GM12801 (cell line): ENCODE measurements around the gene FGF16.

Experiments
- TF ChIP-seq, protein P1 (sequence below): IDR thresholded peaks from one replicate; pipeline ENCODE4 v1.5.1; 2011; ENCODE audit warnings: control low read depth; ENCODE audit not compliant: insufficient read length; ENCODE audit errors: extremely low read depth

The FGF16 gene

DNA sequence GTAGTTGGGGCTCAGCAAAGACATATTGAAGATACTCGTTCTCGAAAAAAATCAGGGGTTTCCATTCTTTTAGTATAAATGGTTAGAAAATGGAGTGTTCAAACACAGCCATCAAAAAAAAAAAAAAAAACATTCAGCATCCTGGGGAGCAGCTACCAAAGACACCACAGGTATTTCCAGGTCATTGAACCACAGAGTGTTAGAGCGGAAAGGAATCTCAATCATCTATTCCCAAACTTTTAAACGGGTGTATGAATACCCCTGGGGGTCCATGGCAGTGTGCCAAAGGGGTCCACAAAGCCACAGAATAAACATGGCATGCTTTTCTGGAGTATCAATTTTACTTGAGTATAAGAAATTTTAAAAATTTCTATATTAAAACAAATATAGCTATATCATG is 6.9 kb upstream of the FGF16 start:
- TF ChIP-seq, protein P1, sequence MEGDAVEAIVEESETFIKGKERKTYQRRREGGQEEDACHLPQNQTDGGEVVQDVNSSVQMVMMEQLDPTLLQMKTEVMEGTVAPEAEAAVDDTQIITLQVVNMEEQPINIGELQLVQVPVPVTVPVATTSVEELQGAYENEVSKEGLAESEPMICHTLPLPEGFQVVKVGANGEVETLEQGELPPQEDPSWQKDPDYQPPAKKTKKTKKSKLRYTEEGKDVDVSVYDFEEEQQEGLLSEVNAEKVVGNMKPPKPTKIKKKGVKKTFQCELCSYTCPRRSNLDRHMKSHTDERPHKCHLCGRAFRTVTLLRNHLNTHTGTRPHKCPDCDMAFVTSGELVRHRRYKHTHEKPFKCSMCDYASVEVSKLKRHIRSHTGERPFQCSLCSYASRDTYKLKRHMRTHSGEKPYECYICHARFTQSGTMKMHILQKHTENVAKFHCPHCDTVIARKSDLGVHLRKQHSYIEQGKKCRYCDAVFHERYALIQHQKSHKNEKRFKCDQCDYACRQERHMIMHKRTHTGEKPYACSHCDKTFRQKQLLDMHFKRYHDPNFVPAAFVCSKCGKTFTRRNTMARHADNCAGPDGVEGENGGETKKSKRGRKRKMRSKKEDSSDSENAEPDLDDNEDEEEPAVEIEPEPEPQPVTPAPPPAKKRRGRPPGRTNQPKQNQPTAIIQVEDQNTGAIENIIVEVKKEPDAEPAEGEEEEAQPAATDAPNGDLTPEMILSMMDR: no peak

DNA sequence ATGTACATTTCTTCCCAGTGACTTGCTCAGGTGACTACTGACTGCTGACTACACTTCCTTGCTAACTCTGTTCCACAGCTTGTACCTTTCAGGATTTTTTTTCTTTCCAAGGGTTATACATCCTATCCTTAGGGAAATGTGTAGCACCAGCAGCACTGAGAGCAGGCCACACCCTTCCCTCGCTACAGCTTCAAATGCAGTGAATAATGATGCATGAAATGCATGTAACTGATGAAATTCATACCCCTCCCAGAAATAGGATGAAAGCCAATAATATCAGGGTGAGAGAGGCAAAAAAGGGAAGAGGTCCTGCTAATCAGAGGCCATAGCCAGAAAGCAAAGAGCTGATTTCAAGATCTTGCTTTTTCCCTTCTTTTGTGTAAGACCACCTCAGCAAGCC is 6.2 kb upstream of the FGF16 start:
- TF ChIP-seq, protein P1: no peak

DNA sequence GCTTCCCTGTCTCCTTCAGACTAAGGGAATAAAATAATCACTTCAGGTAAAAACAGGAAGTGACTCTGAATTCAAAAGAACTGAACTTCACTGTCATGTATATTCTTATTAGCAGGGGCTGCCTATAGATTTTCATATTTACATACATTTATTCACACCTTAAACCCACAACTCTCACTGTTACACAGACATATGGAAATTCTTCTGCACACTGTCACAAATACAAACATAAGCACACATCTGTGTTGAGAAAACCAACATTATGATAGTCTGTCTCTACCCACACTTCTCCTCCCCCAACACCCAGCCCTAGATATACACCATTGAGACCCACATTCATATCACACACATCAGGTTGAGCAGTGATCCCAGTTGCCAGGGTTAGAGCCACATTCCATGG is 5.7 kb upstream of the FGF16 start:
- TF ChIP-seq, protein P1: no peak

DNA sequence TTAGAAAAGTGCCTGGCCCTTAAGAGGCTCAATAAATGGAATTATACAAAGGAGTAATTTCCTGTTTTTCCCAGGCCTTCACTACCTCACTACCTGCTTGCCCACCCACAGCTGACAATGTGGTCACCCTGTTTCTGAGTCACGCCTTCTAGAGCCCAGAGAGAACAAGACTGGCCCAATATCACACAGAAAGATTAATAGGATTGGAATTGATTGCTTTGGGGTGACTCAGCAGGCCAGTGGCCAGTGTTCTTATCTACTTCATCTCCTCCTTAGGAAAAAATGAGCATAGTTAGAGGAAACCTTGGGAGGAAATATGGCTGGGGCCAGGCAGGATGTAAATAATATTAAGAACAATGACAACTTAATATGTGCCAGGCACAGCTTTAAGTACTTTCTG is 4.5 kb upstream of the FGF16 start:
- TF ChIP-seq, protein P1: no peak

DNA sequence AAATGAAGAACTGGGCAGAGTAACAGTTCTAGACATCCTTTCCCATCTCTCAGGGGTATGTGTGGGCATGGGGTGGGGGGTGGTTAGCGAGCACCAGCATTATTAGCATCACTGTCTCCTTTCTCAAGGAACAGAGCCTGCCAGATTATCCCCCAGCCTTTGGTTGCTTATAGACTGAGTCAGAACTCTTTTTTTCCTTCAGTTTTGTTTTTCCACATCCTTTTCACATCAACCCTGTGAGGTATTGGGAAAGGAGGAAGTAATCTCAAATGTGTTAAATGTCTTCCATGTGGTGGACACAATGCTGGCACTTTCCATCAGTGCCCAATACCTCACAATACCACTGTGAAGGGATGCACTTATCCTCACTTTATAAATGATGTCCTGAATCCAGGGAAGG is 3.1 kb upstream of the FGF16 start:
- TF ChIP-seq, protein P1: no peak

DNA sequence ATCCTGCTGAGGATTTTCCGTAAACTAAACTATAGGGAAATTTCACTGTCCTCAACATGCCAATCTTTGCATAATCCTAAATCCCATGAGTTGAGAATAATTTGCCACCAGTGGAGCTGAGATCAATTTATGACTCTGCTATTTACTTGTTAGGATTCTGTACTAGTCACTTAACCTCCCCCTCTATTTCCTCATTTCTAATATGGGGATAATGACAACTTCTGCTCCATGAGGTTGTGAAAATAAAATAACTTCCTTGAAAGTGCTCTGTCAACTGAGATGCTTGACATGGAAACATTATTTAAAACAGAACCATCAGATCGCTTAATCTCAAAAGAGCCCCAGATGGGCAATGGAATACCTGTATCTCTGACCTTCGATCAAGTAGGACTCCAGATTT is 2.6 kb upstream of the FGF16 start:
- TF ChIP-seq, protein P1: no peak

DNA sequence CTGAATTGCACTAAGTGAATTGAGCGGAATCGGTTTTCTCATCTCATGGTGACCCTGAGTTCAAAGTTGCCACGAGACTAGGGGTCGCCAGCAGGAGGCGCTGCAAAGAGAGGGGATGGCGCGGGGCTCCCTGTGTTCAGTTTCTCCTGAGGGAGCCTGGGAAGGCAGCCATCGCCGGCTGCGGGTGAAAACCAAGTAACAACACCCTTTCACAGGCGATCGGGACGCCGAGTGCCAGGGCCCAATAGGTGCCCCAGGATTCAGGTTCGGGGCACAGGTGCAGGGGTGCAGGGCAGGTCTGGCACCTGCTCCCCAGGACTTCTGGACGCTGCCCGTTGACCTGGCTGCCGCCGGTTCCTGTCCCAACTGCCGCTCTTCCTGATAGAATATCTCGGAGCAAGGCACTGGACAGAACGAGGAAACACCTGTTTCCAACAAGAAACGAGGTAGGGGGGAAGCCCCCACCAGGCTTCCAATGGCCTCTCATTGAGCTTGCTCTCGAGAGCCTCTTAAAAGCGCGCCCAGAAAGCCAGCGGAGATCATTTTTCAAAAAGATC is 1.1 kb upstream of the FGF16 start:
- TF ChIP-seq, protein P1: no peak
